B cell (primary cell): ENCODE results near the gene SKAP2.

ENCODE experiments used
- CTCF ChIP-seq: fragments of 200-600 bp; IDR thresholded peaks from one replicate; pipeline ENCODE4 v1.8.0; 2022; ENCODE audit warnings: antibody characterized with exemption, mild to moderate bottlenecking
- EZH2 ChIP-seq: IDR thresholded peaks from 2 replicates; pipeline ENCODE4 v1.6.1; 2012; ENCODE audit warnings: borderline replicate concordance, low read depth, mild to moderate bottlenecking, moderate library complexity, low read length; ENCODE audit not compliant: insufficient read depth, poor library complexity, severe bottlenecking

DNA sequence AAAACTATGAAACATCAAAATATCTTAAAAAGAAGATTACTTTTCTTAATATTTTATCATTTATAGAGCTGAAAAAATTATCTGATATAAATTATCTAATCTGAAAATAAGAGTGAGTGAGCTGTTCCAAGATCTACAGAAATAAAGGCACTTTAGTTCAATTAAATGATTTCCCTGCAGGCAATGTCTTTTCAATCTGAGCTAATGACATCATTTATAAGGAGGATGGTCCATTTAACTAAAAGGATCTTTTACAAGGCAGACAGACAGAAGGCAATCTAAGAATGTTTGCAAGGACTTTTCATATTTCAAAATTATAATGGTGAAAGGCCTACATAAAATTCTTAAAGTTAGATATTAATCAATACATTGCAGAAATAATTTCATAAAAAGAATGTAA lies 71.8 kb downstream of the SKAP2 start:
- TF ChIP-seq CTCF (no peak), EZH2 (no peak)
